ENCODE data around the gene TGFB2. TPM values are rescaled to one million over a fixed set of nuclear protein-coding genes. Genes with fewer than 3 reads are reported as not detected.

Gene TGFB2
- total and polyA plus RNA-seq, 10 donors: 0.24 to 5.5 (median 2.1) TPM

GRCh38 chr1:218466341-218467010, 121.3 kb downstream of the TGFB2 start:
- peaks cover 0 to 12% (median 0%) of the 10 kb centered on the region in 6 donors for H3K4me1 ChIP-seq
- no peak for DNase-seq
- no peaks in the 10 kb centered on the region for H3K36me3 ChIP-seq
- WGBS, 5 donors: 69 to 82% (median 77%) methylated on average over 6 of the region's 6 CpGs
- no peaks in the 10 kb centered on the region for H3K9me3 ChIP-seq
- H3K4me3 ChIP-seq: no peak overlapping the region
- no peak for TF ChIP-seq CTCF (IDR thresholded peaks at IDR 0.05 in 8 of 11, conservative IDR thresholded peaks at IDR 0.05 in 3 of 11)
- no peak for TF ChIP-seq POLR2AphosphoS5 (IDR thresholded peaks at IDR 0.05)
- no peak for TF ChIP-seq POLR2A (IDR thresholded peaks at IDR 0.05)
- intact Hi-C loops (cut with DNase I; ENCODE audit: low total_unique reads): no loop called here
- peak overlapping the region in 3 of 8 donors; percentile 10 to 46 (median 29) for H3K27ac ChIP-seq
- H3K27me3 ChIP-seq (replicated peaks in 1 of 7): no peaks in the 10 kb centered on the region

- Histone ChIP-seq H3K36me3 (no peaks in the 10 kb centered on the region), H3K27ac (no peak overlapping the region), H3K4me3 (no peak overlapping the region), H3K9me3 (no peaks in the 10 kb centered on the region), H3K27me3 (replicated peaks in 1 of 7) (no peaks in the 10 kb centered on the region), H3K4me1 (peaks cover 0 to 12% (median 0%) of the 10 kb centered on the region in 6 donors)
- intact Hi-C loops (cut with DNase I; ENCODE audit: low total_unique reads): no loop called here
- no peak for TF ChIP-seq CTCF (IDR thresholded peaks at IDR 0.05 in 8 of 11, conservative IDR thresholded peaks at IDR 0.05 in 3 of 11)
- TF ChIP-seq POLR2A (IDR thresholded peaks at IDR 0.05): no peak
- TF ChIP-seq POLR2AphosphoS5 (IDR thresholded peaks at IDR 0.05): no peak
- no peak for DNase-seq
- WGBS, 5 donors: 87 to 93% (median 89%) methylated on average over 8 of the region's 8 CpGs
Measured at GRCh38 chr1:218467101-218468072, 122.3 kb downstream of the TGFB2 start.

DNA sequence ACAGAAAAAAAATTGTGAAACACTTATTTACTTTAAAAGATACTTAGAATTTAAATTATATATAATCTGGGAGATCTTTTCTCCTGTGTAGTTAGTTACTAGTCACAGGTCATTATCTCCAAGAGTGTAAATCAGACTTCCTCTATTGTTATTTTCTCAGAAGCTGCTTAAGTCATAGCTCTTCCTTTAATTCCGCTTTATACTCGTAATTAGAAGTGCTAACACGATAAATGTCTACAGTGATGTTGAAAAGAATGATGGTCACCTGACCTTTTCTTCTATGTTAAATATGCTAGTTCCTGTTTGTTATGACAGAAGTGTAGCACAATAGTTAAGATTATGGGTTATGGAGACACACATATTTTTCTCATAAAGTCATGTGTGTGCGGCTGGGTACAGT, 123.6 kb downstream of the TGFB2 start:
- no peak overlapping the region for H3K4me3 ChIP-seq
- no peak for TF ChIP-seq POLR2AphosphoS5 (IDR thresholded peaks at IDR 0.05)
- no peak for TF ChIP-seq CTCF (IDR thresholded peaks at IDR 0.05 in 8 of 11, conservative IDR thresholded peaks at IDR 0.05 in 3 of 11)
- no peak for TF ChIP-seq POLR2A (IDR thresholded peaks at IDR 0.05)
- 56 to 62% (median 61%) methylated on average over 4 of the region's 4 CpGs for WGBS, 5 donors
- H3K4me1 ChIP-seq: peaks cover 0 to 18% (median 3%) of the 10 kb centered on the region in 6 donors
- H3K27me3 ChIP-seq (replicated peaks in 1 of 7): no peaks in the 10 kb centered on the region
- H3K9me3 ChIP-seq: no peaks in the 10 kb centered on the region
- H3K36me3 ChIP-seq: no peaks in the 10 kb centered on the region
- H3K27ac ChIP-seq: no peak overlapping the region
- no peak for DNase-seq
- intact Hi-C loops (cut with DNase I; ENCODE audit: low total_unique reads): no loop called here

DNA sequence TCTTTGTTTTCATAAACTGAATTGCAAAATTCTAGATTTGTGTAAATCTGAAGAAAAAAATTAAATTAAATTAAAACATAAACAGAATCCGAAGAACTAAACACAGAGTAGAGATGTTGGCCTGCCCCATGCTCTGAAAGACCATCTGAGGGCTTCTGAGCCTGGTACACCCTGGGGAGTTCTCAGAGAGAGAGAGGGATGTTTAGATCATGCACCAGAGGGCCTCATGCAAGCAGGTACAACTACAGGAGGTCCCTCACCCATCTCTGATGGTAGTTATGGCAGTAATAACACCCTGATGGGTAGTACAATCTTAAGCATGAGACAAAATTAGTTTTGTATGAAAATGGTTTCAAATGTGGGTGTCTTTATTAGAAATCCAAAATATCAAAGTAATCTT, 127.7 kb downstream of the TGFB2 start:
- intact Hi-C loops (cut with DNase I; ENCODE audit: low total_unique reads): no loop called here
- 72 to 90% (median 77%) methylated on average over 1 of the region's 1 CpG for WGBS, 5 donors
- TF ChIP-seq POLR2A (IDR thresholded peaks at IDR 0.05) (no peak), CTCF (IDR thresholded peaks at IDR 0.05 in 8 of 11, conservative IDR thresholded peaks at IDR 0.05 in 3 of 11) (no peak), POLR2AphosphoS5 (IDR thresholded peaks at IDR 0.05) (no peak)

More for the DNA sequence above, 127.7 kb downstream of the TGFB2 start:
- Histone ChIP-seq H3K4me1 (peaks cover 0 to 28% (median 13%) of the 10 kb centered on the region in 6 donors), H3K9me3 (no peaks in the 10 kb centered on the region), H3K27me3 (replicated peaks in 1 of 7) (no peaks in the 10 kb centered on the region), H3K4me3 (no peak overlapping the region), H3K36me3 (no peaks in the 10 kb centered on the region), H3K27ac (peak overlapping the region in 4 of 8 donors; percentile 11 to 52 (median 42))
- no peak for DNase-seq
